Colonic mucosa (tissue), 4 donors: ENCODE measurements around the gene KLF12. TPM values are rescaled to one million over a fixed set of nuclear protein-coding genes. Genes with fewer than 3 reads are reported as not detected.

ENCODE experiments used
- DNase-seq: peaks from one replicate; pipeline ENCODE4 v3.0.0-alpha.2; 2020
- H3K27ac ChIP-seq: fragments of 200-600 bp; one replicate; pipeline ENCODE4 v1.8.0; 2021
- H3K27me3 ChIP-seq: fragments of 200-600 bp; one replicate; pipeline ENCODE4 v1.8.0; 2021
- H3K36me3 ChIP-seq: fragments of 200-600 bp; one replicate; pipeline ENCODE4 v1.8.0; 2021
- H3K4me1 ChIP-seq: fragments of 200-600 bp; one replicate; pipeline ENCODE4 v1.8.0; 2021; ENCODE audit warnings: mild to moderate bottlenecking
- H3K4me3 ChIP-seq: fragments of 200-600 bp; one replicate; pipeline ENCODE4 v1.8.0; 2021
- H3K9ac ChIP-seq, 2 donors: one replicate each; pipeline ENCODE4 v1.7.0; 2013; ENCODE audit warnings: control low read depth in 2 of 2, low read depth in 2 of 2, low read length in 2 of 2
- H3K9me3 ChIP-seq: fragments of 200-600 bp; one replicate; pipeline ENCODE4 v1.8.0; 2021
- intact Hi-C: fragments of 100-400 bp; cut with DNase I; formaldehyde crosslinking; loops from one replicate; pipeline ENCODE4 v1.14.1; 2022
- total RNA-seq, 2 donors: library from RNA; stranded (reverse); fragmentation: NEBNext Ultra II Directional in 1 of 2; extraction: Animal tissue kit (Norgen Biotek cat#: 25700) in 1 of 2; gene quantifications; one replicate each; pipeline ENCODE4 v1.2.1, GENCODE V29; 2021
- TF ChIP-seq, protein P1 (sequence below): fragments of 200-600 bp; IDR thresholded peaks from one replicate; pipeline ENCODE4 v1.8.0; 2022; ENCODE audit warnings: antibody characterized with exemption, mild to moderate bottlenecking
- donor health status: healthy.
- donor health status: DM: no; HTN: no; CAD: no.
- donor health status: DM: no; HTN: no; CAD: no.

KLF12 gene
- total RNA-seq, 2 donors from 2014 or later, result 5.1 to 6.3 TPM

DNA sequence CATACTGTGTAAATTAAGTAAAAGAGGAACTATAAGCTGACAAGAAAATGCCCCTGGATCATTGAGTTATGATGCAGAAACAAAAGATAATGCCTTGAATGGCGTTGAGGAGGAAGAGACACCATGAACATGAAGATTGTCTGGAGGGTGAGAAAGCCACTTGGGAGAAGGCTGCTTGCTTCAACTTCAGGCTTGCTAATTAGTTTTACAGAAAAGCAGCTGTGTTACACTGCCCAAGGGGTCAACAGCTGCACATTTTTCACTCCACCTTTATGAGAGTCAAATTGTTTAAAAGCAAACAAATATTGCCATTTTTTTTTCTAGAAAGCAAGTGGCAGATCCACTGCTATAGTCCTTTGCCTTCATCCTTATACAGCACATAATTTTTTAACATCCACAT, 35.5 kb upstream of the KLF12 start:
- TF ChIP-seq, protein P1, sequence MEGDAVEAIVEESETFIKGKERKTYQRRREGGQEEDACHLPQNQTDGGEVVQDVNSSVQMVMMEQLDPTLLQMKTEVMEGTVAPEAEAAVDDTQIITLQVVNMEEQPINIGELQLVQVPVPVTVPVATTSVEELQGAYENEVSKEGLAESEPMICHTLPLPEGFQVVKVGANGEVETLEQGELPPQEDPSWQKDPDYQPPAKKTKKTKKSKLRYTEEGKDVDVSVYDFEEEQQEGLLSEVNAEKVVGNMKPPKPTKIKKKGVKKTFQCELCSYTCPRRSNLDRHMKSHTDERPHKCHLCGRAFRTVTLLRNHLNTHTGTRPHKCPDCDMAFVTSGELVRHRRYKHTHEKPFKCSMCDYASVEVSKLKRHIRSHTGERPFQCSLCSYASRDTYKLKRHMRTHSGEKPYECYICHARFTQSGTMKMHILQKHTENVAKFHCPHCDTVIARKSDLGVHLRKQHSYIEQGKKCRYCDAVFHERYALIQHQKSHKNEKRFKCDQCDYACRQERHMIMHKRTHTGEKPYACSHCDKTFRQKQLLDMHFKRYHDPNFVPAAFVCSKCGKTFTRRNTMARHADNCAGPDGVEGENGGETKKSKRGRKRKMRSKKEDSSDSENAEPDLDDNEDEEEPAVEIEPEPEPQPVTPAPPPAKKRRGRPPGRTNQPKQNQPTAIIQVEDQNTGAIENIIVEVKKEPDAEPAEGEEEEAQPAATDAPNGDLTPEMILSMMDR, result no peak
- intact Hi-C loops, result no loop called here
- H3K27me3 ChIP-seq, result no peaks in the 10 kb centered on the region
- no peak overlapping the region for H3K4me3 ChIP-seq
- H3K4me1 ChIP-seq, result no peaks in the 10 kb centered on the region
- H3K9me3 ChIP-seq, result no peaks in the 10 kb centered on the region
- DNase-seq, result no peak
- H3K9ac ChIP-seq, result no peak overlapping the region
- H3K27ac ChIP-seq, result no peak overlapping the region
- no peaks in the 10 kb centered on the region for H3K36me3 ChIP-seq

DNA sequence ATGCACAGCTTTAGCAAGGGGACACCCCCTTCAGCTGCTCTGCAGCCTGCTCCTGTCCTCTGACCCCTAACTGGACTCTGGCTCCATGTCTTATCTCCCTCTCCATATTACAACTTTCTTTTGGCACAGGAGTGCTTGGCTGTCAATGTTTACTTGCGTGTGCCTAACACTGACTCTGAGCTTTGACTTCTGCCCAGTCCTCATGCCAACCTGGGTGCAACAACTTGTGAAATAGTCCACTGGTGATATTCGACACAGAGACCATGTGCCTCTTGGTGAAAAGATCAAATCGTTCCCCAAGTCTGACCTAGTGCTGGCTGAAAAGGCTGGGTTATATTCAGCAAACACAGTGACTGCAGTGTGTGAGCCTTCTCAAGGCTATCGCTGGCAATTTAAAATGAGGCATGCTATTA, 34.1 kb upstream of the KLF12 start:
- H3K36me3 ChIP-seq, result no peaks in the 10 kb centered on the region
- H3K27me3 ChIP-seq, result no peaks in the 10 kb centered on the region
- no peak overlapping the region for H3K27ac ChIP-seq
- no peak overlapping the region for H3K9ac ChIP-seq
- H3K4me1 ChIP-seq, result no peaks in the 10 kb centered on the region
- H3K4me3 ChIP-seq, result no peak overlapping the region
- H3K9me3 ChIP-seq, result no peaks in the 10 kb centered on the region
- TF ChIP-seq, protein P1, result no peak
- no peak for DNase-seq
- intact Hi-C loops, result no loop called here

DNA sequence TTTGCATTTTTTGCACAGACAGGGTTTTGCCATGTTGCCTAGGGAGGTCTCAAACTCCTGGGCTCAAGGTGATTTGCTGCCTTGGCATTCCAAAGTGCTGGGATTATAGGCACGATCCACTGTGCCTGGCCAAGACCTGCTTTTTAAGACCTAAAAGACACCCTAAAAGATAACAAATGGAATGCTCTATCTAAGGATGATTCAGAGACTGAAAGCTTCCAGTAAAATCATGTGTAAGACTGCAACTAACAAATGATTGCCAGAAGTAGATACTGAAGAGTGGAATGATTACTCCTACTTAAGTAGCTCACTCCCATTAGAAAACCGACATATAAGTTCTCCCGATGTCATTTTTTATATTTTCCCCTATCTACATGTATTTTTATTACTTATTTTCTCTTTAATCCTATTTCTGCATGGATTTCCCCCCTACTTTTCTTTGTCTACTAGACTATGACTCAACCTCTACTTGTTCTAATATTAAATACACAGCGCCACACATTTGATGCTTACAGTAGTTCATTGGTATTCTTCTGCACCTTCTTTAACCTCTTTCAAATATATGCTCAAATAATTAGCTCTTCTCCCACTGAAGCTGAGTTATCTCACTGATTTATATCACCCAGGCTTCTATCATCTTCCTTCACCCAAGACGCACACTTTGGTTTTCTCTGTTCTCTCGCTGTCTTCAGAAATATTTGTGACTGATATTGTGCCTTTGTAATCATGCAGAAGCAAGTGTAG, 32.2 kb upstream of the KLF12 start:
- DNase-seq, result no peak
- intact Hi-C loops, result no loop called here
- Histone ChIP-seq H3K4me3 (no peak overlapping the region), H3K36me3 (no peaks in the 10 kb centered on the region), H3K9me3 (no peaks in the 10 kb centered on the region), H3K27me3 (no peaks in the 10 kb centered on the region), H3K9ac (no peak overlapping the region), H3K27ac (no peak overlapping the region), H3K4me1 (no peaks in the 10 kb centered on the region)
- TF ChIP-seq, protein P1, result no peak

DNA sequence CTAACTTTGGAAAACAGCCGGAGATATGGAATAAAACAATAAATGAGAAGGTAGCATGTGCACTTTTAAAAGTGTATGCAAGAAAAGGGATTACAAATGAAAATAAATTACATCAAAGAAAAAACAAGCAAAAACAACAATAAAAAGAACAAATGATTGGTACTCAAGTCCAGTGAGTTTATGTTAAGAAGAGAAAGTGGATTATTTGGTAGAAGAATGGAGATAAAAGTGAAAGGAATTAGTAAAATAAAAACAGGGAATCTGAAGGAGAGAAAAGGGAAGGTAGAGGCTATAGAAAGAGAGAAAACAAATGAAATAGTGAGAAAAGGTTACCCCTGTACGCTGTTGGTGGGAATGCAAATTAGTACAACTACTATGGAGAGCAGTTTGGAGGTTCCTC, 28.6 kb upstream of the KLF12 start:
- Histone ChIP-seq H3K36me3 (no peaks in the 10 kb centered on the region), H3K9me3 (no peaks in the 10 kb centered on the region), H3K27ac (no peak overlapping the region), H3K9ac (no peak overlapping the region), H3K27me3 (no peaks in the 10 kb centered on the region), H3K4me3 (no peak overlapping the region), H3K4me1 (no peaks in the 10 kb centered on the region)
- TF ChIP-seq, protein P1, result no peak
- DNase-seq, result no peak
- intact Hi-C loops, result no loop called here

DNA sequence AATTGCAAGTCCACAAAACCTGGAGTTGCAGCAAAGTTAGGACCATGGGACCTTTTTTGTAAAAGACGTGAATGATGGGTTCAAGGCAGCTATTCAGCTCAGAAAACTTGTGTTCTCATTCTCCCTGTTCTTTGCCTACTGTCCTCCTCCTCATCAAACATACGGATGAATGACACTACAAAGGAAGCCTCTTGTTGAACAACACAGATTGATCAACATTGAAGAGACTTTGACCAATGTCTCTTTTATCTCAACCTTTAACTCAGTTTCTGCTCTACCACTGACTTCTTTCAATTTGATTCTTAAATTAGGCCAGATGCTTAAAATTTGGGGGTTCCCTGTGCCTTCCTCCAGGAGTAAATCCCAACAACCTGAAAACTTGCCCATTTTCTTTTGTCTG, 27.9 kb upstream of the KLF12 start:
- no peak overlapping the region for H3K4me3 ChIP-seq
- H3K27me3 ChIP-seq, result no peaks in the 10 kb centered on the region
- intact Hi-C loops, result no loop called here
- no peaks in the 10 kb centered on the region for H3K4me1 ChIP-seq
- TF ChIP-seq, protein P1, result no peak
- no peak overlapping the region for H3K27ac ChIP-seq
- no peaks in the 10 kb centered on the region for H3K36me3 ChIP-seq
- no peak for DNase-seq
- H3K9ac ChIP-seq, result no peak overlapping the region
- no peaks in the 10 kb centered on the region for H3K9me3 ChIP-seq
